IPS-18c (cell line): ENCODE measurements around the gene TBC1D7.

Source experiments
- H3K4me3 ChIP-seq: 2 replicates; pipeline ENCODE4 v1.7.0; 2013; ENCODE audit warnings: low read depth, mild to moderate bottlenecking, low read length, moderate library complexity; ENCODE audit not compliant: insufficient read depth
- H3K9me3 ChIP-seq: one replicate; pipeline ENCODE4 v1.6.1; 2013; ENCODE audit warnings: mild to moderate bottlenecking, low read length, moderate library complexity; ENCODE audit not compliant: control insufficient read depth, insufficient read depth

The TBC1D7 gene

DNA sequence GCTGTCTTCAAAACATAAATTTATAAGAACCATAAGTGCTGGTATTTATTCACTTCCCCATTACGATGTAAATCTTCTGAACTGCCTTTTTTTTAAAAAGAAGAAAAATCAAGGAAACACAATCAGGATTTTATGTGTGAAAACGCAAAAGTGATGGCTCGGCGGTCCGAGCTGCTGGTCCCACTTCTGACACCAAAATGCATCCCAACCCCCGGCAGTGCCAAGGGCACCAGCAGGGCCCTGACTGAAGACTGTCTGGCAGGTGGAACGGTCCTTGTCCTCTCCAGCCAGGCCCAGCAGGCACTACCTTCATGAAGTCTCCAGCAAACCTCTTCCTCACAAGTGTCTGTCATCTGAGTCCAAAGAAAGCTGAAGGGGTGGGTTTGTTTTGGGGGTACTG, 41.2 kb downstream of the TBC1D7 start:
- no peak overlapping the region for H3K4me3 ChIP-seq
- peaks cover 6% of the 10 kb centered on the region for H3K9me3 ChIP-seq

- H3K4me3 ChIP-seq = no peak overlapping the region
- peaks cover 6% of the 10 kb centered on the region for H3K9me3 ChIP-seq
These were observed 42.2 kb downstream of the TBC1D7 start for GRCh38 chr6:13286181-13286580.

DNA sequence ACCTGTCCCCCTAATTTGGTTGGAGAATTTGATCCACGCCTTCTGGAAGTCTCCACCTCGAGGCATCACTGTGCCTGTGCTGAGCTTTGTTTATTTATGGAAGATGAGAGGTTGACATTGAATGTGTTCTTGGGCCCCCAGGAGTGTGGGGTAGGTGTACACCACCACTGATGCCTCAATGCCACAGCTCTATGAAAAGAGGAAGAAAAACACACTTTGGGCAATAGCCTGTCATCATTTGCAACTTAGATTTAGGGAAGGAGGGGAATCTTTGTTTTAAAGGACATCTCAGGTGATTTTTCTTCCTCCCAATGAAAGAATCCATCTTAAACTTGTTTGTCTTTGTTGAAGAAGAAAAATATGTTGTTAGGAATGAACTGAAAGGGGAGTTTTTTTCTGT, 42.6 kb downstream of the TBC1D7 start:
- Histone ChIP-seq H3K9me3 (peaks cover 6% of the 10 kb centered on the region), H3K4me3 (no peak overlapping the region)

DNA sequence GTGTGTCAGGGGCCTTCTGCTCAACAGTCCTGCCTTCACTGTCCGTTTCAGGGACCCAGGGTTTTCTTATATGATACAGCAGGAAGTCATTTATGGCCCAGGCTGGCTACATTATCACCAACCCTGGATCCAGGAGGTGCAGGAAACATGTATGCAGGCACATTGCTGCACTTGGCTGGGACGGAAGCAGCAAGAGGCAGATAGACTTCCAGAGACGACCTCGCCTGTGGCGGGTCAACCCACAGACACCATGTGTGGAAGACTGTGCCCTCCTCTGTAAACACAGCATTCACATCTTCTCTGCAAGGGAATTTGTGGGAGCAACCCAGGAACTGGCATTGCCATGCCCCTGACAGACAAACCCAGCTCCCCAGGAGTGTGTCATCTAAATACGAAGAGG, 43.7 kb downstream of the TBC1D7 start:
- no peak overlapping the region for H3K4me3 ChIP-seq
- H3K9me3 ChIP-seq = peaks cover 6% of the 10 kb centered on the region

DNA sequence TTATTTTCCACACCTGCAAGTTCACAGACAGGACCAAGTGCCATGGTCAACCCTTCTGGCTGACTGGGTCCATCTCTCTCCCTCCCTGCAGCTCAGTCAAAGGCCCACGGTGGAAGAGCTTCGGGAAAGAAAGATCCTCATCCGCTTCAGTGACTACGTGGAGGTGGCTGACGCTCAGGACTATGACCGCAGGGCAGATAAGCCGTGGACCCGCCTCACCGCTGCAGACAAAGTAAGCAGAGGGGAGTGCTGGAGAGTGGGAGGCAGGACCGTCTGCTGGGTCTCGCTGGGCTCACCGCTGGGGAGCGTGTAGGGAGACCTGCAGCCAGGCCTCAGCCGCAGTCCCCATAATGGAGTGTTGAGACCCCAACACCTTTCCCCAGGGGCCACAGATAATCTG, 45.0 kb downstream of the TBC1D7 start:
- H3K4me3 ChIP-seq = no peak overlapping the region
- peaks cover 6% of the 10 kb centered on the region for H3K9me3 ChIP-seq

GRCh38 chr6:13282393-13283069, 45.8 kb downstream of the TBC1D7 start:
- H3K9me3 ChIP-seq = peaks cover 6% of the 10 kb centered on the region
- no peak overlapping the region for H3K4me3 ChIP-seq

DNA sequence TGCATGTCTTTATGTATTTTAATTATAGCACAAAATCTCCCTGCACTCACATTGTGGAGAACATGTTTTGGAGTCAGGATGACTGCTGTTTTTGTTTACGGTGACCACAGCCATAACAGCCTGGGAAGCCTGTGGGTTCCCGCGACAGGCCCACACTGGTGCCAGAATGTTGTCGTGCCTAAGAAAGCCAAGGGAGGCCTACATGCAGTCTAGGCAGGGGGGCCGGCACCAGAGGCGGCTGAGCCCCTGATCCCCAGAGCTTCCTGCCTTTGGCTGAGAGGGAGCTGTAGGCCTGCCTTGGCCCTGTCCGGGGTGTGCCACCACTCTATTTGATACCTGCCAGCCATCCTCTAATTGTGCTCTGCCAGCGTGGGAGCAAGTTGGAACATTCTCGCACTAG, 46.7 kb downstream of the TBC1D7 start:
- Histone ChIP-seq H3K4me3 (no peak overlapping the region), H3K9me3 (peaks cover 4% of the 10 kb centered on the region)

DNA sequence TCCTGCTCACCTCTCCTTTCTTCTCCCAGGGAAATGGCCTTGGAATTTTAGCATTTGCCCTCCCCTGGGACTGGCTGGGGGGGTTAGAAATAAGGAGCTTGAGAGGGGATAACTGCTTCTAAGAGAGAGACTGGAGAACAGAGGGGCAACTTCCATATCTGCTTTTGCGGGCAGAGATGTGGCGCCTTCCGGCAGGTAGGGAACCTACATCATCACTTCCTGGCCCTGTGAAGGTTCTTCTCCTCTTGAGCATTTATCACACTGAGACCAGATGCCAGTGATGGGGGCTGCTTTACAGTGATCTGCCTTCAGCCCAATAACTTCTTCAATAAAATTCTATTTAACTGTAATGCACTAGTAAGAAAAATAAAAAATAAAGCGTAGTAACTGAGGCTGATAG, 48.1 kb downstream of the TBC1D7 start:
- H3K4me3 ChIP-seq = no peak overlapping the region
- no peaks in the 10 kb centered on the region for H3K9me3 ChIP-seq

DNA sequence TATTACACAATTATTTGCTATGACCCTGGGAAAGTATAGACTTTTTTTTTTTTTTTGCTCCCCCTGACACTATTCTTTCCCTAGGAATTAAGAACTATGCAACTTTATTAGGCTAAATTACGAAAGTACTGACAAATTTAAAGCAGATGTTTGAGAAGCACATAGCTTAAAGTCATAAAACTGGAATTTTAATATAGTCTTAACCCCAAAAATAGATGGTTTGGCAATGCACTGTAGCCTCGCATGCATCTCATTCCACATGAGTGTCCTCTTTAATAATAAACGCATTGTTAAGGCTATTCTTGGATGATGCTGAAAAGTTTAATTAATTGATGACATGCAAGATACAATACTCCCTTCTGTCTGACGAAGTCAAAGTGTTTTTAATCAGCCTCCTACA, 49.3 kb downstream of the TBC1D7 start:
- no peak overlapping the region for H3K4me3 ChIP-seq
- H3K9me3 ChIP-seq = no peaks in the 10 kb centered on the region

- H3K4me3 ChIP-seq = no peak overlapping the region
- H3K9me3 ChIP-seq = no peaks in the 10 kb centered on the region
These were observed 50.2 kb downstream of the TBC1D7 start for GRCh38 chr6:13278164-13278563.

GRCh38 chr6:13277231-13277630, 51.1 kb downstream of the TBC1D7 start:
- Histone ChIP-seq H3K4me3 (no peak overlapping the region), H3K9me3 (no peaks in the 10 kb centered on the region)

DNA sequence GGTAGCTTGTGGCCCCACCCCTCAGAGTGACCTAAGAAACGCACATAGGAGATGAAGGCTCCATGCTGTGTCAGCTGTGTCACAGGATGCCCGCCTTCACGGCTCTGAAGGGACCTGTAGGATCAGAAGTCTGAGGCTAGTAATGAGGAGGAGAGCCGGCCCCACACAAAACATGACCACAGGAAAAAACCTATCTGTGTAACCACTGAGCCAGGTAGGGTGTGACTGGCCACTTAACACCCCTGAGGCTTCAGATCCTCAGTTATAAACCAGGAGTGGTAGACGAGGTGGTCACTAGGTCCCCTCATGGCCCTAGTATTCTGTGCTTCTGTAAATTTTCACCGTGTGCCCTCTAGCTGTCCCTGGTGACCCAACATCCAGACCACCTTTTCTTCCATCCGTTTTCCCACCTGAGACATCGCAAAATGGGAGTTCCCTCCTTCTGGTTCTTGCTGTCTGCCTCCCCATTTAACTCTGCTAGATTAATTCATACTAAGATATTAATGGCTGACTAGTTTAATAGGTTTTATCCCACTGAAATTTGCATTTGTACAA, 52.8 kb downstream of the TBC1D7 start:
- no peaks in the 10 kb centered on the region for H3K9me3 ChIP-seq
- no peak overlapping the region for H3K4me3 ChIP-seq

GRCh38 chr6:13274707-13275434, 53.5 kb downstream of the TBC1D7 start:
- no peaks in the 10 kb centered on the region for H3K9me3 ChIP-seq
- H3K4me3 ChIP-seq = no peak overlapping the region

DNA sequence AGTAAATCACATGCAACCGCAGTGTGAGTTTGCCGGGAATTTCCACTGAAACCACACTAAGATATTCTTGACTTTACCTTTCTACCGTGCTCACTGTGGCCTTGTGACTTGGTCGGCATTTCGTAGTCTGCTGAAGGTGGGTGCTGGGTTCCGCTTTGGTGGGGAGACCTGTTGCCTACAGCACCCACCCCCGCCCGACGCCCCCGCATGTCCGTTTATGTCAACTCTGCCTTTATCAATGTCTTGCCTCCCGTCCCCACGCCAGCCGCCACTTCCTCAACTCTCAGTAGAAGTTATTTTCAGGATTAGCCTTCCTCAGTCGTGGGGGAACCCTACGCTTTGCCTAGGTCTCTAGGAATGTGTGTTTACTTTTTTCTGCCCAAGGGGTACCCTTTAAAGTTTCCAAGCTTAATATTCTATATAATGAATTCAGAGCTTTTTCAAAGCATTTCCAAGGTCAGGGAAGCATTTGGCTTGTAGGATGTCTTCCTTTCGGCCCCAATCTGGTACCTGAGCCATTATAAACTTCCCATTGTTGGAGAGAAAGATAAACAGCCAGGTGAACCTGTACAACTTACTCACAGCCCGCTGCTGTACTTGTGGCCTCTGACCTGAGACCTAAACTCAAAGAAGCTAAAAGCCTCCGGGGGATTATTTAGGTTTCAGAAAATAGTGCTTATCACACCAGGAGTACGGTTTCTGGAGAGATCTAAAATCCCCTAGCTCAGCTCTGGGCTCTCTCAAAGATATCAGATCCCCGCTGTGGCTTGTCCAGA, 54.2 kb downstream of the TBC1D7 start:
- H3K4me3 ChIP-seq = no peak overlapping the region
- H3K9me3 ChIP-seq = no peaks in the 10 kb centered on the region

- no peak overlapping the region for H3K4me3 ChIP-seq
These were observed 55.0 kb downstream of the TBC1D7 start for GRCh38 chr6:13273202-13273930.

GRCh38 chr6:13272131-13273046, 55.9 kb downstream of the TBC1D7 start:
- Histone ChIP-seq H3K9me3 (no peaks in the 10 kb centered on the region), H3K4me3 (no peak overlapping the region; the same call in 1 of the 2 replicates)

More at GRCh38 chr6:13273202-13273930, 55.0 kb downstream of the TBC1D7 start:
- no peaks in the 10 kb centered on the region for H3K9me3 ChIP-seq
